GM23248 (cell line): ENCODE results near the gene B4GALNT1. TPM values are rescaled to one million over a fixed set of nuclear protein-coding genes. Genes with fewer than 3 reads are reported as not detected.

Experiments used
- DNase-seq: peaks from one replicate; pipeline ENCODE4 v3.0.0-alpha.2; 2015
- H2AFZ ChIP-seq: fragments of 200-600 bp; sonication (generic); 2 replicates; pipeline ENCODE4 v1.6.1; 2016; ENCODE audit warnings: antibody characterized with exemption
- H3F3A ChIP-seq: fragments of 200-600 bp; sonication (generic); 2 replicates; pipeline ENCODE4 v1.6.1; 2016; ENCODE audit warnings: mild to moderate bottlenecking, antibody characterized with exemption, mixed run types; ENCODE audit not compliant: insufficient read depth
- H3K27ac ChIP-seq: fragments of 200-600 bp; sonication (generic); 2 replicates; pipeline ENCODE4 v1.5.1; 2016; ENCODE audit warnings: mild to moderate bottlenecking
- H3K27me3 ChIP-seq: fragments of 200-600 bp; sonication (generic); replicated peaks from 2 replicates; pipeline ENCODE4 v1.6.1; 2016; ENCODE audit warnings: mild to moderate bottlenecking; ENCODE audit not compliant: insufficient read depth
- H3K36me3 ChIP-seq: fragments of 200-600 bp; sonication (generic); 2 replicates; pipeline ENCODE4 v1.6.1; 2016; ENCODE audit warnings: low read depth, mild to moderate bottlenecking
- H3K4me1 ChIP-seq: fragments of 200-600 bp; sonication (generic); 2 replicates; pipeline ENCODE4 v1.6.1; 2016; ENCODE audit warnings: mild to moderate bottlenecking; ENCODE audit not compliant: insufficient read depth
- H3K4me2 ChIP-seq: fragments of 200-600 bp; sonication (generic); one replicate; pipeline ENCODE4 v1.6.1; 2016; ENCODE audit warnings: mild to moderate bottlenecking; ENCODE audit not compliant: unreplicated experiment
- H3K4me3 ChIP-seq: fragments of 200-600 bp; sonication (generic); 2 replicates; pipeline ENCODE4 v1.5.1; 2016; ENCODE audit warnings: mild to moderate bottlenecking
- H3K79me2 ChIP-seq: fragments of 200-600 bp; sonication (generic); 2 replicates; pipeline ENCODE4 v1.6.1; 2016; ENCODE audit warnings: mild to moderate bottlenecking; ENCODE audit not compliant: insufficient read depth
- H3K9ac ChIP-seq: fragments of 200-600 bp; sonication (generic); 2 replicates; pipeline ENCODE4 v1.6.1; 2016; ENCODE audit warnings: mild to moderate bottlenecking
- H3K9me2 ChIP-seq: fragments of 200-600 bp; sonication (generic); 2 replicates; pipeline ENCODE4 v1.6.1; 2016; ENCODE audit warnings: mixed run types, mild to moderate bottlenecking, moderate library complexity; ENCODE audit not compliant: insufficient read depth
- H3K9me3 ChIP-seq: fragments of 200-600 bp; sonication (generic); one replicate; pipeline ENCODE4 v1.6.1; 2017; ENCODE audit warnings: low read depth
- H4K20me1 ChIP-seq: fragments of 200-600 bp; sonication (generic); 2 replicates; pipeline ENCODE4 v1.6.0; 2016; ENCODE audit not compliant: insufficient read depth
- EZH2 ChIP-seq: fragments of 200-600 bp; sonication (generic); IDR thresholded peaks from 2 replicates; pipeline ENCODE4 v1.6.1; 2018; ENCODE audit warnings: antibody characterized with exemption, mild to moderate bottlenecking; ENCODE audit not compliant: insufficient read depth, poor library complexity, severe bottlenecking
- EZH2phosphoT487 ChIP-seq: fragments of 200-600 bp; sonication (generic); IDR thresholded peaks from 2 replicates; pipeline ENCODE4 v1.6.1; 2018; ENCODE audit warnings: antibody characterized with exemption, moderate library complexity, mild to moderate bottlenecking, low read depth; ENCODE audit not compliant: insufficient read depth
- WGBS, 2 experiments: methylation state at CpG; one replicate each; pipeline ENCODE4 v1.1.6; 2015 to 2017; ENCODE audit warnings: low lambda C conversion rate in 2 of 2, low coverage in 1 of 2; ENCODE audit errors: missing lambda C conversion rate in 2 of 2; 5-methylcytosine and 5-hydroxymethylcytosine counted together
- in situ Hi-C: fragments of 300-500 bp; cut with MboI; formaldehyde crosslinking; loops from 2 replicates; pipeline ENCODE4 v1.15.0; 2020
- polyA plus RNA-seq: library from polyadenylated mRNA; unstranded; fragments of >200 nt; fragmentation: Nextera tagmentation; extraction: Ambion mirVana; gene quantifications from 2 replicates; pipeline ENCODE4 v1.2.1, GENCODE V29; 2016
- total RNA-seq: library from RNA; depleted of rRNA; stranded (reverse); fragments of >200 nt; shearing (Covaris generic); gene quantifications from 2 replicates; pipeline ENCODE4 v1.2.3, GENCODE V29; 2014

The B4GALNT1 gene
- total and polyA plus RNA-seq, 2 experiments from 2014 or later = 5.4 to 8.6 TPM

- in situ Hi-C loops = no loop called here
- Histone ChIP-seq H3K4me1 (no peaks in the 10 kb centered on the region), H3K27ac (no peak overlapping the region), H3K79me2 (no peaks in the 10 kb centered on the region), H3K9me2 (no peaks in the 10 kb centered on the region), H2AFZ (no peak overlapping the region), H3K36me3 (no peaks in the 10 kb centered on the region), H3F3A (no peaks in the 10 kb centered on the region), H3K27me3 (no peaks in the 10 kb centered on the region; the same call in 1 of the 2 replicates), H3K4me3 (no peak overlapping the region), H3K9ac (no peak overlapping the region), H4K20me1 (no peaks in the 10 kb centered on the region), H3K4me2 (no peak overlapping the region), H3K9me3 (no peaks in the 10 kb centered on the region)
- TF ChIP-seq EZH2 = no peak
- TF ChIP-seq EZH2phosphoT487 = no peak
- 96 to 100% methylated on average over 1 of the region's 1 CpG for WGBS, 2 experiments
- DNase-seq = no peak
Observed at GRCh38 chr12:57582440-57582839, 50.6 kb downstream of the B4GALNT1 start.

DNA sequence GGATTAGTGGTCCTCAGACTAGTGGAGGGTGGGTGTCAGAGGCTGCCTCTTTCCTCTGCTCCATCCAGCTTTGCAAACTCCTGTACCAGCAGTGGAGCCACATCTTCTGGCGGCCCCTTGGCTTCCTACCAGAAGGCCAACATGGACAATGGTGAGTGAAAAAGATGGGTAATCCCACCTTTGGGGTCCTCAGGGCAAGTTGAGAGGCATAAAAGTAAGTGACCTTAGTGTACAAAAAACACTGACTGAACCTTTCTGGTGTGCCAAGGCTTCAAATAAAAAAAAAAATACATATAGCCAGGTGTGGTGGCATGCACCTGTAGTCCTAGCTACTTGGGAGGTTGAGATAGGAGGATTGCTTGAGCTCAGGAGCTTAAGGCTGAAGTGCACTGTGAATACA, 51.2 kb downstream of the B4GALNT1 start:
- Histone ChIP-seq H3K36me3 (no peaks in the 10 kb centered on the region), H3F3A (no peaks in the 10 kb centered on the region), H4K20me1 (no peaks in the 10 kb centered on the region), H3K9ac (no peak overlapping the region), H3K4me3 (no peak overlapping the region), H3K27ac (no peak overlapping the region), H3K27me3 (no peaks in the 10 kb centered on the region; the same call in 1 of the 2 replicates), H3K9me2 (no peaks in the 10 kb centered on the region), H3K4me2 (no peak overlapping the region), H2AFZ (no peak overlapping the region), H3K4me1 (no peaks in the 10 kb centered on the region), H3K9me3 (no peaks in the 10 kb centered on the region), H3K79me2 (no peaks in the 10 kb centered on the region)
- no peak for DNase-seq
- TF ChIP-seq EZH2phosphoT487 (no peak), EZH2 (no peak)
- in situ Hi-C loops = no loop called here
- WGBS, 2 experiments = 53 to 60% methylated on average over 1 of the region's 1 CpG

DNA sequence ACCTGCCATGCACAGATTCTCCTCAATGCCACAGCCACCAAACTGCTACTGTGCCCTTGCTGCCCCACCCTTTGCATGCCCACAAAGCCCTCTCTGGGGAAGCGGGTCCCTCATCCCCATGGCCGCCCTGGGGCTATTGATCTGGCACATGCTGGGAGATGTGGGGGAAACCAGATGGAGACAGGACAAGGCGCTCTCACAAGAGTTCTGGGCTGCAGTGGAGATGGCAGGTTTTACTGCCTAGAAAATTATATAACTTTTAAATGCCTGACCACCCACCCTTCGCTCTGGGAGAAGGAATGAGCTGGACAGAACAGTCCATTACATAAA, 52.6 kb downstream of the B4GALNT1 start:
- Histone ChIP-seq H3K4me1 (no peaks in the 10 kb centered on the region), H2AFZ (no peak overlapping the region), H4K20me1 (no peaks in the 10 kb centered on the region), H3K79me2 (no peaks in the 10 kb centered on the region), H3K9ac (no peak overlapping the region), H3K27ac (no peak overlapping the region), H3F3A (no peaks in the 10 kb centered on the region), H3K9me2 (no peaks in the 10 kb centered on the region), H3K36me3 (no peaks in the 10 kb centered on the region), H3K27me3 (no peaks in the 10 kb centered on the region), H3K9me3 (no peaks in the 10 kb centered on the region), H3K4me2 (no peak overlapping the region), H3K4me3 (no peak overlapping the region)
- in situ Hi-C loops = no loop called here
- 82 to 87% methylated on average over 4 of the region's 4 CpGs for WGBS, 2 experiments
- DNase-seq = no peak
- TF ChIP-seq EZH2 (no peak), EZH2phosphoT487 (no peak)

GRCh38 chr12:57579677-57580465, 53.1 kb downstream of the B4GALNT1 start:
- Histone ChIP-seq H3K9ac (no peak overlapping the region), H3K4me2 (no peak overlapping the region), H2AFZ (no peak overlapping the region), H3K4me1 (no peaks in the 10 kb centered on the region), H3K79me2 (no peaks in the 10 kb centered on the region), H3K27ac (no peak overlapping the region), H3K9me2 (no peaks in the 10 kb centered on the region), H3K36me3 (no peaks in the 10 kb centered on the region), H3K27me3 (no peaks in the 10 kb centered on the region), H3F3A (no peaks in the 10 kb centered on the region), H3K9me3 (no peaks in the 10 kb centered on the region), H3K4me3 (no peak overlapping the region), H4K20me1 (no peaks in the 10 kb centered on the region)
- TF ChIP-seq EZH2phosphoT487 (no peak), EZH2 (no peak)
- peak; percentile 3 for DNase-seq
- WGBS, 2 experiments = 80% methylated on average over 8 of the region's 8 CpGs
- in situ Hi-C loops = no loop called here

DNA sequence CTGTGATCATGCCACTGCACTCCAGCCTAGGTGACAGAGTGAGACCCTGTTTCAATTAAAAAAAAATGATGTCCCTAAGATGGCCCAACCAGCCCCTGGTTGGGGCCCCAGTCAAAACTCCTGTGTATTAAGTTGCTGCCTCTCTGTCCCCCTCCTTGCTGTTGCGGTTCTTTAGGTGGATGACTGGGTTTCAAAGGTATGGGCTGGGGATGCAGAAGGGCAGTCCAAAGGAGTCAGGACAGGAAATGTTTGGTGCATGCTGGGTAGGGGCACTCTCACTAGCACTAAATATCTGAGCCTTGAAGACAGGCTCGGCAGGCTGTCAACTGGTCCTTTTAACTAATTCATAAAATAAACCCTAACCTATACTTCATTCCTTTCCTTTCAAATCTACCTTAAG, 54.0 kb downstream of the B4GALNT1 start:
- Histone ChIP-seq H3K27me3 (no peaks in the 10 kb centered on the region), H3K4me3 (no peak overlapping the region), H3K4me2 (no peak overlapping the region), H3K79me2 (no peaks in the 10 kb centered on the region), H3K36me3 (no peaks in the 10 kb centered on the region), H3K9ac (no peak overlapping the region), H3K27ac (no peak overlapping the region), H3K4me1 (no peaks in the 10 kb centered on the region), H3F3A (no peaks in the 10 kb centered on the region), H4K20me1 (no peaks in the 10 kb centered on the region), H2AFZ (no peak overlapping the region), H3K9me3 (no peaks in the 10 kb centered on the region), H3K9me2 (no peaks in the 10 kb centered on the region)
- no peak for TF ChIP-seq EZH2
- no peak for TF ChIP-seq EZH2phosphoT487
- WGBS, 2 experiments = 59 to 75% methylated on average over 2 of the region's 2 CpGs
- in situ Hi-C loops = no loop called here
- DNase-seq = peak; percentile 31
